ENCODE results near the gene DIP2C.

Gene DIP2C

DNA sequence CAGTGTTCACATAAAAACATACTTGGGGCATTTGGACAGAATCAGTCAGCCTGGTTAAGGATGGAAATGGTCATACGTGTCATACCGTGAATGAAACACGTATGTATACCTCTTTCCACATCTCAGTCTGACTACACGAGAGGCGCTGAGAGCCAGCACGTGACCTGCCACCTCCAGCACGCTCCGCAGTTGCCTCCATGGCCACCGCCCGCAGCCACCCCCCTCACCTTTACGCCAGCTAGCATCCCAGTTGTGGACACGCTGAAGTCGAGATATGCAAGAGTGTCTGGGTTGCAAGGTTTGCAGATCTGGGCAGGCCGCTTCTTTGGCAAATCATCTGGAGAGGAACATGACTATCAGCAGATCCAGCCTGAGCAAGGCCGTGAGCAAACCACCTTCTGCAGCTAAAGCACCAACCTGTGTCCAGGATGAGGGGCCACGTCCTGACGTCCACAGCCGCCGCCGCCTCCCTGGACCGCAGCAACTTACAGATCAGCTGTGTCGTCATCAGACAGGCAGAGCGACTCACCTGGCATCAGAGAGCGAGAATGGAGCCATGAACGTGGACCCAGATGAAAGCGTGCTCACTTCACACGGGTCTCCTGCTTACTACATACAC, 344.8 kb downstream of the DIP2C start:
- in situ Hi-C loops (cut with MboI; ENCODE audit: low pct_unique_long_range_greater_than_20kb, low sequenced_read_pairs, unreplicated experiment) = no loop called here
- TF ChIP-seq, protein P1, sequence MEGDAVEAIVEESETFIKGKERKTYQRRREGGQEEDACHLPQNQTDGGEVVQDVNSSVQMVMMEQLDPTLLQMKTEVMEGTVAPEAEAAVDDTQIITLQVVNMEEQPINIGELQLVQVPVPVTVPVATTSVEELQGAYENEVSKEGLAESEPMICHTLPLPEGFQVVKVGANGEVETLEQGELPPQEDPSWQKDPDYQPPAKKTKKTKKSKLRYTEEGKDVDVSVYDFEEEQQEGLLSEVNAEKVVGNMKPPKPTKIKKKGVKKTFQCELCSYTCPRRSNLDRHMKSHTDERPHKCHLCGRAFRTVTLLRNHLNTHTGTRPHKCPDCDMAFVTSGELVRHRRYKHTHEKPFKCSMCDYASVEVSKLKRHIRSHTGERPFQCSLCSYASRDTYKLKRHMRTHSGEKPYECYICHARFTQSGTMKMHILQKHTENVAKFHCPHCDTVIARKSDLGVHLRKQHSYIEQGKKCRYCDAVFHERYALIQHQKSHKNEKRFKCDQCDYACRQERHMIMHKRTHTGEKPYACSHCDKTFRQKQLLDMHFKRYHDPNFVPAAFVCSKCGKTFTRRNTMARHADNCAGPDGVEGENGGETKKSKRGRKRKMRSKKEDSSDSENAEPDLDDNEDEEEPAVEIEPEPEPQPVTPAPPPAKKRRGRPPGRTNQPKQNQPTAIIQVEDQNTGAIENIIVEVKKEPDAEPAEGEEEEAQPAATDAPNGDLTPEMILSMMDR (IDR thresholded peaks at IDR 0.05; ENCODE audit: extremely low read depth, insufficient read depth, missing control alignments) = no peak
- DNase-seq (ENCODE audit: low spot score) = no peak

DNA sequence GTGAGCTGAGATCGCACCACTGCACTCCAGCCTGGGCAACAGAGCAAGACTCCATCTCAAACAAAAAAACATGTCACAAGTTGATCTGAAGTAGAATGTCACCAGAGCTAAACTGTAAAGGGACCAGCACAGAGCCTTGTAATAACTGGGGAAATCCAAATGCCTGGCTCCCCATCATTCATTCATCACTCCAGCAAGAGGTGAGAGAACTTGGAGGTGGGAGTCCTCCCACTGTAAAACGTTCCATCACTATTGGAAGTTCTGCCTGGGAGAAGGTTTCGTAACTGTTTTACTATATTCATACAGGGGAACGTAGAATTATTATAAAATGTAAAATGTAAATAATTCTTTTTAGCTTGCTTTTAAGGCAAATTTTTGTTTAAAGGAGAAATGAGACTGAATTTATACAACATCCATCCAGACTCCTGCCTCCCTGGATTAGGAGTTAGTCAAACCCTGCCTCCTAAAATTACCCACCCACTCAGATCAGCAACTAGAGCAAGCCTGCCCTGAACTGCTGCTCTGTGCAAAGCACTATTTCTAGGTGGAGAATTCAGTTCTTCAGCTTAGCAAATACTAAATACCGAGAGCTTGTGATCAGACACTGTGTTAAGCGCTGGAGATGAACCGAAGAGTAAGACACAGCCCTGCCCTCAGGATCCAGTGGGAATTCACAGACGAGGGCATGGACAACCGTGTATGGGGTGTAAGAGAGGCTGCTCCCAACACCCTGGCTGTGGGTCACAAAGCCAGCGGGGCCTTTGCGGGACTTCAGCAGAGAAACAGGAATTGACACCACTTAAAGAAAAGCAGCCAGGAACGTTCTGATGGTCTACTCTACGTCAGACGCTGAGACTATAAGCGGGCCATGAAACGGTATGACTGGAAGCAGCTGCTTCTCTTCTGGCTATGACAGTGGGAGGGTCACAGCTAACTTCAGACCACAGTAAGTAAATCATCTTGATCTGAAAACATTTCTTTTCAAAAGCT, 345.9 kb downstream of the DIP2C start:
- in situ Hi-C loops (cut with MboI; ENCODE audit: low pct_unique_long_range_greater_than_20kb, low sequenced_read_pairs, unreplicated experiment) = no loop called here
- TF ChIP-seq, protein P1 (IDR thresholded peaks at IDR 0.05; ENCODE audit: extremely low read depth, insufficient read depth, missing control alignments) = no peak
- no peak for DNase-seq (ENCODE audit: low spot score)

DNA sequence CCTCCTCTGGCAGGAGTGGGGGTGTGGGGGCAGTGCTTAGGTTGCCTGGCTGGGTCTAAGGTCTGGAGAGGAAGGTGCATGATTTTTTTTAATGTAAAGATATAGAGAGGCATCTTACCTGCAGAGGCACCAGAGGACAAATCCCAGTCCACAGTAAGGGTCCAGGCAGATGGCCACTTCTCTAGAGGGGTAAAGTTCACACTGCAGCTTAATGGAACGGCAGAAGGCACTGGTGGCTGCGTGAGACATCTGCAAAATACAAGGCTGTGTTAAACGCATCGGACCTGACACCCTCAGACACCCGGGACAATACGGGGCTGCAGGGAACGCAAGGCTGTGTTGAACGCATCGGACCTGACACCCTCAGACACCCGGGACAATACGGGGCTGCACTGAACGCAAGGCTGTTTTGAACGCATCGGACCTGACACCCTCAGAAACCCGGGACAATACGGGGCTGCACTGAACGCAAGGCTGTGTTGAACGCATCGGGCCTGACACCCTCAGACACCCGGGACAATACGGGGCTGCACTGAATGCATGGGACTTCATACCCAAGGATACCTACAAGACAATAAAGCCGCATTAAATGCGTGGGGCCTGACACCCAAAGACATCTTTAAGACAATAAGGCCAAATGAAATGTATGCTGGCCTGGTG, 348.3 kb downstream of the DIP2C start:
- in situ Hi-C loops (cut with MboI; ENCODE audit: low pct_unique_long_range_greater_than_20kb, low sequenced_read_pairs, unreplicated experiment) = no loop called here
- no peak for DNase-seq (ENCODE audit: low spot score)
- TF ChIP-seq, protein P1 (IDR thresholded peaks at IDR 0.05; ENCODE audit: extremely low read depth, insufficient read depth, missing control alignments) = no peak

DNA sequence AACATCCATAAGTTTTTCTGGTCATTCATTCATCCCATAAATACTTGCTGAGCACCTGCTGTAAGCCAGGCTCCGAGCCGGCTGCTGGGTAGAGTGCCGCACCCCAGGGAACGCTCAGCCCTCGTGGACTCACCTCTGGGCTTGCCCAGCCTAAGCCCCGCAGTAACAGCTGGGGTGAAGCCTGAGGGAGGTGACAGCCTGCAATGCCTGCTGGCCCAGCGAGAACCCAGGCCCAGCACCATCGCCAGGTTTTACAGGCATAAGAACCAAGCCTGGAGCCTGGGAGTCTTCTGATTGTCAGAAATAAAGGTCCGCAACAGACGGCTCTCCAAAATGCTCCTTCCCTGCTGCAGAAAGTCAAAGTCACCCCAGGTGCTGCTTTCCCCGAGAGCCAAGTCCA, 348.8 kb downstream of the DIP2C start:
- no peak for DNase-seq (ENCODE audit: low spot score)
- in situ Hi-C loops (cut with MboI; ENCODE audit: low pct_unique_long_range_greater_than_20kb, low sequenced_read_pairs, unreplicated experiment) = no loop called here
- TF ChIP-seq, protein P1 (IDR thresholded peaks at IDR 0.05; ENCODE audit: extremely low read depth, insufficient read depth, missing control alignments) = no peak

DNA sequence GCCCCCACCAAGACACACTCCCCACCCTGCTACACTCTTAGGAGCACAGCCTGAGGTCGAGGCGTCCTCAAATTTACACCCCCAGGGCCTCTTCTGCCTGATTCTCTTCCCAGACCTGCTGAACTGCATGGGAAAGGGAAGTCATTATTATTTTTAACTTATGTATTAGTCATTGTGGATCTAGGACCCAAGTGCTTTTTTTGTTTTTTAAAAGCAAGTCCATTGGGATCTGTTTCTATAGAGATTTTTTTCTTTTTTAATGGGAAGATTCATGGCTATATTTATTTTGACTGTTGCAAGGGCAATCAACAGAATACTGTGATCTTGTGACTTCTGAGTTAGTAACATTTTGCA, 350.5 kb downstream of the DIP2C start:
- DNase-seq (ENCODE audit: low spot score) = no peak
- TF ChIP-seq, protein P1 (IDR thresholded peaks at IDR 0.05; ENCODE audit: extremely low read depth, insufficient read depth, missing control alignments) = no peak
- in situ Hi-C loops (cut with MboI; ENCODE audit: low pct_unique_long_range_greater_than_20kb, low sequenced_read_pairs, unreplicated experiment) = no loop called here

DNA sequence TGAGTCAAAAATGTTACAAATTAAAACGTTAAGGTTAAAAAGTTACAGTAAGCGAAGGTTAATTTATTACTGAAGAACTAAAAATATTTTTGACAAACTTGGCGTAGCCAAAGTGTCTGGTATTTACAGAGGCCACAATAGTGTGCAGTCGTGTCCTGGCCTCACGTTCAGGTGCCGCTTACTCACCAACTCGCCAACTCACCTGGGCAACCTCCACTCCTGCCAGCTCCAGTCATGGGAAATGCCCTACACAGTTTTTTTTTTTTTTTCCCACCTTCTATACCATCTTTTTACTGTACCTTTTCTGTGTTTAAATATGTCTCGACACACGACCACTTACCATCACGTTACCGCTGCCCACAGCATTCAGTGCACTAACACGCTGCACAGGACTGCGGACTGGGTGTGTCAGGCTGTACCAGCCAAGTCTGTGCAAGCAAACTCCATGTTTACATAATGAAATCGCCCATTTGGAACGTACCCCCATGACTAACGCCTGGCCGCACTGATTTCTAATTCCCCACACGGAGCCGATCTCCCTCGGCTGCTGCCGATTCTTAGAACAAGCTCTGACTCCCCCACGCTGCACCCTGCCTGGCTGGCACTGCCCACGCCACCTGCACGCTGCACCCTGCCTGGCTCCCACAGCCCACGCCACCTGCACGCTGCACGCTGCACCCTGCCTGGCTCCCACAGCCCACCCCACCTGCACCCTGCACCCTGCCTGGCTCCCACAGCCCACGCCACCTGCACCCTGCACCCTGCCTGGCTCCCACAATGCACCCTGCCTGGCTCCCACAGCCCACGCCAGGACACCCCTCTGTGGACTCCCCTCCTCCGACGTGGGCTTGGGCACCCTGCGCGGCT, 351.1 kb downstream of the DIP2C start:
- TF ChIP-seq, protein P1 (IDR thresholded peaks at IDR 0.05; ENCODE audit: extremely low read depth, insufficient read depth, missing control alignments) = no peak
- no peak for DNase-seq (ENCODE audit: low spot score)
- in situ Hi-C loops (cut with MboI; ENCODE audit: low pct_unique_long_range_greater_than_20kb, low sequenced_read_pairs, unreplicated experiment) = no loop called here
